HG03575 (cell line): ENCODE results near the gene HYAL2.
"Not testable (repeated sequence)": the region's sequence is repeated elsewhere in the genome, so short reads cannot be mapped to it uniquely, and the experiment has no call there.

Experiments used
- ATAC-seq: cut with Tn5 transposase; IDR thresholded peaks from one replicate; pipeline ENCODE4 v1.9.1; 2021; ENCODE audit not compliant: unreplicated experiment, insufficient number of reproducible peaks, low FRiP score; ENCODE audit errors: extremely low read depth

The HYAL2 gene

DNA sequence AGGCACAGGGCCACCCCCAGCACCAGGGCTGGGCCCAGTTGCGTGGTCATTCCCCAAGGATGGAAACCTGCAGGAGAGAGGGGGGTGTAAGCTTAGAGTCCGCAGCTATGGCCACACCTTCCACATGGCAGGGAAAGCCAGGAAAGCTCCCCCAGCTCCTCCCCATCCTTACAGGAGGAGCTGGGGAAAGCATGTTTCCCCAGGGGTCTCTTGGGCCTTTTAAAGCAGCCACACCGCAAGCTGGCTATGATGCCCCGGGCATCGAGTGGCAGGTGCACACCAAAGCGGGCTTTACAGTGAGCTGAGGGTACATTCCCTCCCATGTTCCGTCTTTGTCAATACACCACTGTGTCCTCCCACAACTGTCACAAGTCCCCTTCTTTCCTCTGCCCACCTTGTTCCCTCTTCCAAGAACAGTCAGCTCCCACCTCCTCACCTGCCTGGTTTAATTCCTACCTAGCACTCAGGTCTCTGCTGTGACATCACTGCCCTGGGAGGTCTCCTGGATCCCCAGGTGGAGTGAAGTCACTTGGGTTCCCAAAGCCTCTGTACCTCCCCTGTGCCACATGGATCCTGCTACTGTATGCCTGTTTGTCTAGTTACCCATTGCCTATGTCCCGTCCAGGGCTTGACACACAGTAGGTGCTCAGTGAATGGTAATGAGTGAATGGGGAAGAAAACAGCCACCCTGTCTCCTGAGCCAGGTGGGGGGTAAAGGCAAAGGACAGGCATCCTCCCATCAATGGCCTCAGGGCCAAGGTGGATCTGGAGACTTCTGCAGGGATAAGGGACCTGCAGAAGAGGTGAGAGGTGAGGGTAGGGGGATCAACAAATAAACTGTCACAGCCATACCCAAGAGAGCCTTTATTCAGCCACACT, 26.8 kb downstream of the HYAL2 start:
- no peak for ATAC-seq

DNA sequence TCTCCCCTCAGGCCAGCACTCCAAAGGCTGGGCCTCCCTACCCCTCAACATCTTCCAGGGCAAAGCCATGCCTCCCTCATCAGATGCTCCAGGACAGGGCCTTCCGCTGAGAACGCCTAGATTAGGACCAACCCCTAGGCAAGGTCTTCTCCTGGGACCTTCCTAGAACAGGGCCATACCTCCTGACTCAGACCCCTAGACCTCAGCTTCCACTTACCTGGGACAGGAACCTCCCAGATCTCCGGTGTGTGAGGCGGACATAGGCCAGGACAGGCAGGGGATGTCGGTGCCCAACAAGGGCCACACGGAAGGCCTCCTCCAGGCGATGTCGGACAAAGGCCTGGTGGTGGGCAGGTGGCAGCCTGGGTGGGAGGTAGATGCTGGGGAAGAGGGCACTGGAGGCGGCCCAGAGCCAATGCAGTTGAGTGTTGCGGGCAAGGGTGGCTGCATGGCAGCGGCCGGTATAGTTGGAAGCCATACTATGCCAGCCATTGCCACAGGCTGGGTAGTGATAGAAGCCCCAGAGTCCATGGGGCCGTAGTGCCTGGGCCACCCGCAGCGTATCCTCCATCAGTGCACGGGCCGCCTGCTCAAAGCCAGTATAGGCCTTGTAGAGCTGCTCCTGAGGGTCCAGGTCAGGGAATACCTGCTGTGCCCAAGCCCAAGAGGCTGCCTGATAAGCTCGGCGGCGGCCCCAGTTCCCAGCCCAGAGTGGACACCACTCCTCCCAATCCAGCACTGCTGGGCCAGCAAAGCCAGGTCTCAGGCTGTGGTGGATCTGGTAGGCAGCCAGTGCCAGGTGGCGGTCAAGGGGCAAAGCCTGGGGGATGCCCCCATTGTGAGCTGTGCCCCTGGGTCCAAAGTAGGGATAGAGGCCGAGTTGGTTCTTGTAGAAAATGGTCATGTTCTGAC, 27.8 kb downstream of the HYAL2 start:
- no peak for ATAC-seq

DNA sequence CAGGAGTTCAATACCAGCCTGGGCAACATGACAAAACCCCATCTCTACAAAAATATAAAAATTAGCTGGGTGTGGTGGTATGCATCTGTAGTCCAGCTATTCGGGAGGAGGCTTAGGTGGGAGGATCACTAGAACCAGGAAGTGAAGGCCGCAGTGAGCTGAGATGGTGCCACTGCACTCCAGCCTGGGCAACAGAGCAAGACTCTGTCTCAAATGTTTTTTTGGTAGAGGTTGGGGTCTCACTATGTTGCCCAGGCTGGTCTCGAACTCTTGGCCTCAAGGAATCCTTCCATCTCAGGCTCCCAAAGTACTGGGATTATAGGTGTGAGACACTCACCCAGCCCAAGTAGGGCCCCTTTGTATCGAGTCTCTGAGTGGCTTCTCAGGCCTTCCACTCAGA, 28.5 kb downstream of the HYAL2 start:
- no peak for ATAC-seq

DNA sequence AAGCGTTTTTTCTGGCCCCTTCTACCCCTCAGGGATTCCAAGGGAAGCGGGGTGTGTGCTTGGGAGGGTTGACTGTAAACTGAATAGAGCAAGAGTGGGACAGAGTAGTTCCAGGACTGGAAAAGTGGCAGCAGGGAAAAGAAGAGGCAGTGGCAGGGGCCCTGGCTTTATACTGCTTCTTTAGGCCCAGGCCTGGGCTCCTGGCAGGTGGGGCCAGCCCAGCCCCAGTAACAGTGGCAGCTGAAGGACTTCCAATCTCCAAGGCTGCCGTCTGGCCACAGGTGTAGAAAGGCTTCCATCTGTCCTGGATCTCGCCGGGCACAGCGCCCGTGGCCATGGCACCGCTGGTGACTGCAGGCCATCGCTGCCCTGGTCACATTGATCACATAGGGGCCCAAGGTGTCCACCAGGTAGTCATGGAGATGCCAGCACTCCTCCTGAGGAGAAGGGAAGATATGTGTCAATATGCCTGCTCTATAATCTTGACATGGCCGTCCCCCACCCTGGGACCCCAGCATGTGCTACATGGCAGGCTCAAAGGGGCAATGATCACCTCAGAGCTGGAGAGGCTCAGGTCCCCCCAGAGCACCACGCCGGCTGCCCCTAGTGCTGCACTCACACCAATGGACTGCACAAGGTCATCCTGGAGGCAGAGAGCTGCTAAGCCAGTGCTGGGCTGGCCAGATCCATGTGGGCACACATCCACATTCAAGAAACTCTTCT, 29.3 kb downstream of the HYAL2 start:
- no peak for ATAC-seq

DNA sequence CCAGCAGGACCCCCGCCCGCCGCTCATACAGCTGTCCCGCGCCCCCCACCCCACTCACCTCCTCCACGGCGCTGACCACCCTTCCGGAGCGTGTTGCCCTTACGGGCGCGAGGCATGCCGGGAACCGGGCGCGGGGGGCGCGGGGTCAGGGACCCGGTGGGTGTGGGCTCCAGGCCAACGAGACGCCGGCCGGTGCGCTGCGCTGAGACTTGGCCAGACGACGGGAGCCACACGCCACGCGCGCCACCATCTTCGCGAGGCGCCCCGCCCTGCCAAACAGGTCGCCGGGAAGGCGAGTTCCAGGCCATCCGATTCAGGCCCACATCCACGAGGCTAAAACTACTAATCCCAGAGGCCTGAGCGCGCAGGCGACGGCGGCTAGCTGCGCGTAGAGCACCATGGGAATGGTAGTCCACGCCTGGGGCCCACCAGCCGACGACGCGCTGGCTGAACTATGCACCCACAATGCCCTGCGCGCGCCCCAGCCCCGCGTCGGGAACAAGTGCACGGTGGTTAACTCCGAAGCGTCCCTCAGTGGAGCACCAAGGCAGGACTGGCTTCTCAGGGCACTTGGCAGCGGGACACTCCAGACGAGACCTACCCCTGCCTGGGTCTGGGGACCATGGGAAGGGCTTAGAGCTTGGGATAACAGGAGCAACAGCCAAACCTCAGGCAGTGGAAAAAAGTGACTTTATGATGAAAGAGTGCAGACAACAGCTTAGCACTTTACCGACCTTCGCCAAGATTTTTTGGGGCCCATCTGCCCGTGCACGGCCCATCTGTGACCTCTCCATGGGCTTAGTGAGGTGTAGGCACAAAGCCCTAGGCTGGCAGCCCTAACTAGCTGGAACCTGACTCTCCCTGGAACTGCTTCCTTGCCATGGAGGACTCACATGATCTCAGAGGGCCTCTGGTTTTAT, 30.1 kb downstream of the HYAL2 start, which contains the start of gene IFRD2:
Gene IFRD2, minus strand, starts transcription at position 271 of the 920 bp plus-strand sequence. Its CDS starts 155 bp downstream, at position 116.
- peak; percentile 58 for ATAC-seq

DNA sequence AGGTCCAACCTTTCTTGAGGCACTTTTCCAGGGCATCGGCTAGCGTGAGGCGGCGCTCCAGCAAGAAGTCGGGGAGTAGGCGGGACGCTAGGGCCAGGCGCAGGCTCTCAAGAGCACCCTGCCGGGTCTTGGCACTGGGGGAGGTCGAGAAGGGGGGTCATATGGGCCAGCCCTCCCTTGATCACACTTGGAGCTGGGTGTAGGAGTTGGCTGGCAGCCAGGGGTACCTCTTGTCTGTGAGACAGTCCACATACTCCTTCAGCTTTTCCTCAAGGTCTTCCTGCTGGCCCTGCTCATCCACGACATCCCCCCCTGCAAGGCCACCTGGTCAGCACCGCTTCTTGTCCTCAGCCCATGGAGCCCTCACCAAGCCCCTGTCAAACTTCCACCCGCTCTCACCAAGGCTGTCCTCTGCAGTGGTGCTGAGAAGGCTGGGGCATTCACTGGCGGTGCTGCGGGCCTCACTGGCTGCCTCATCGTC, 32.3 kb downstream of the HYAL2 start:
- no peak for ATAC-seq

DNA sequence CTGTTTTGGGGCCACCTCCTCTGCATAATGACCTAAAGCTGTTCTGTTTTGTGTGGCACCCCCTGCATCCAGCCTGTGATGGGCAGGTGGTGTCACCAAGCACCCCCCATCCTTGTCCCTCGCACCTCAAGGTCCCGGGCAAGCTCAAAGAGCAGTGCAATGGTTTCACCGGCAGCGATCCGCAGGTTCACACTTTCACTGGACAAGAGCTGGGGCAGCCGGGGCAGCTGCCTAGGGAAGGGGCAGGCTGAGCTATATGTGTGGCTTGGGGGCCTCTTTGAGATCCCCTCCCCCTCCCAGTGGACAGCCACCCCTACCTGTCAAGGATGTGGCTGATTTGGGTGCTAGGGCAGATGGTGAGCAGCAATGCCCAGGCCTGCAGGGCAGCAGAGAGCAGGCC, 33.4 kb downstream of the HYAL2 start:
- no peak for ATAC-seq

DNA sequence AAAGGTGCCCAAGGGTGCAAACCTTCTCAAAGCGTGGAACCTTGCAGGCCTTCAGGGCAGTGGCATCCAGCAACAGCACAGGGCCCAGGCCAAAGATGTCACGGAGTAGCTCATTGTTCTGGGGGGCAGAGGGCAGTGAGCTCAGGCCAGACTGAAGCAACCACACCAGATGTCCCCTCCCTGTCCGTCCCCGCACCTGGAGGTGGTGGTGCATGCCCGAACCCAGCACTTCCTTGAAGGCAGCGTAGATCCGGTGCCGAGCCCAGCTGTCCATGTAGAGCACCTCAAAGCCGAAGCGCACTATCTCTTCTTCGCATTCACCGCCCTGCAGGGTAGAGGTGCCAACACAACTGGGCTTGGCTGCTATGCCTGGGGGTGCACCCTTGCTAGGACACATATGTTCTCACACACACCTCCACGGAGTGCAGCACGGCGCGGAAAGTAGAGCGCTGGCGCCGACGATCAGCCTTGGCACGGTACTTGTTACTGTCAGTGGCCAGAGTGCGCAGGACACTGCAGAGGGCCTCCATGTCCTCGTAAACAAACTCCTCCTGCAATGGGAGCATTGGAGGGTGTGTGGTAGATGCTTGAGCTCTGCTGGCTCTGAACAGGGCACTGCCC, 34.0 kb downstream of the HYAL2 start:
- ATAC-seq: no peak

DNA sequence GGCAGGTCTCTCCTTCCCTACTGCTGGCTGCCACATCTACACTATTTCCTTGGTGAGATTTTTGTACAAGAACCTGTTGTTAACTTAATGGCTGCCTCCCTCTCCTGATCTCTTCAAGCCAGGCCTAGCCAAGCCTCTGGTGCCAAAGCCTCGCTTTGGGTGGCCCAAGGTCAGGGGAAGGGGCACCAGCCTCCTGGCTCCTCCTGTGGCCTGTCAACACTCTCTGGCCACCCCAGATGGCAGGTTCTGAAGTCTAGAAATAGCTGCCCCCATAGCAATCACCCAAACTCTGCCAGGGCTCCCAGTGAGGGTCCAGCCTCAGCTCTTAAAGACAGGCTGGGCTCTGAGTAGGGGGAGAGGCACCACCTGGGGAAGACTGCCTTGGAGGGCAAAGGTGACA, 35.3 kb downstream of the HYAL2 start:
- no peak for ATAC-seq

DNA sequence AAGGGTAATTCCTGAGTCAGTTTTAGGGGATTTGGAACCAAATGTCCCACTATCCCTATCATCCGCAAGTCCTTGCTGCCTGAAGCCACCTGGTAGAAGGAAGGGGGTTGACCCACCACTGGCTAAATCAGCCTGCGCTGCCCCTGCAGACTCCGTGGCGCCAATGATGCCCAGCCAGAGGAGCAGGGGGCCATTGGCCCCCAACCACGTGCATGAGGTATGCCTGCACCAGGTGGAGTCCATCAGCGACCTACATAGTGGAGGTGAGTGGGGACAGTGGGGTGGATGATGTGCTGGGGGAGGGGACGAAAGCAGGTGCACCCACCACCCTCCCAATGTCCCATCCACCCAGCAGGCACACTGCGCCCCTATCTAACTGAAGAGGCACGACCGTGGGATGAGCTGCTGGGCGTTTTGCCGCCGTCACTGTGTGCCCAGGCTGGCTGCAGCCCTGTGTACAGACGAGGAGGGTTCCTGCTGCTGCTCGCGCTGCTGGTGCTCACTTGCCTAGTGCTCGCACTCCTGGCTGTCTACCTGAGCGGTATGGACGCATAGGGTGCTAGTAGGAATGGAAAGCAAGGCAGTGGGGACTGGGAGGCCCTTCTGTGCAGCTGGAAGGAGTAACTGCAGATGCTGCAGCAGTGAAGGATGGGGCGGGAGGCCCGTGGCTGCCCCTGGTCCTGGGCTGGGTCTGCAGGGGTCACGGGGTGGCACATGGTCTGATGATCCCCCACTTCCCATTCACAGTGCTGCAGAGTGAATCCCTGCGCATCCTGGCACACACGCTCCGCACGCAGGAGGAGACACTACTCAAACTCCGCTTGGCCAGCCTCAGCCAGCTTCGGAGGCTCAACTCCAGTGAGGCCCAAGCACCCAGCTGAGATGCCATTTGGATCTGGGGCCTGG, 36.0 kb downstream of the HYAL2 start:
- no peak for ATAC-seq

DNA sequence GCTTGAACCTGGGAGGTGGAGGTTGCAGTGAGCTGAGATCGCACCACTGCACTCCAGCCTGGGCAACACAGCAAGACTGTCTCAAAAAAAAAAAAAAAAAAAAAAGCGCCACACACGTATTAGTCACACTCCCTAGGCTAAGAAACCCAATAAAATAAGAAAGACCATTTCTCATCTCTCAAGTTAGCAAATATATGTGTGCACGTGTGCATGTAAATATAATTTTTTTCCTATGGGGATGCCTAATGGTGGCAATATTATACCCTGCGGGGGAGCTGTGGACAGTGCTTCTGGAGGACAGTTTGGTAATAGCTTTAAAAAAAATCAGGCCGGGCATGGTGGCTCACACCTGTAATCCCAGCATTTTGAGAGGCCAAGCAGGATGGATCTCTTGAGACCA, 38.4 kb downstream of the HYAL2 start:
- ATAC-seq: not testable (repeated sequence)

DNA sequence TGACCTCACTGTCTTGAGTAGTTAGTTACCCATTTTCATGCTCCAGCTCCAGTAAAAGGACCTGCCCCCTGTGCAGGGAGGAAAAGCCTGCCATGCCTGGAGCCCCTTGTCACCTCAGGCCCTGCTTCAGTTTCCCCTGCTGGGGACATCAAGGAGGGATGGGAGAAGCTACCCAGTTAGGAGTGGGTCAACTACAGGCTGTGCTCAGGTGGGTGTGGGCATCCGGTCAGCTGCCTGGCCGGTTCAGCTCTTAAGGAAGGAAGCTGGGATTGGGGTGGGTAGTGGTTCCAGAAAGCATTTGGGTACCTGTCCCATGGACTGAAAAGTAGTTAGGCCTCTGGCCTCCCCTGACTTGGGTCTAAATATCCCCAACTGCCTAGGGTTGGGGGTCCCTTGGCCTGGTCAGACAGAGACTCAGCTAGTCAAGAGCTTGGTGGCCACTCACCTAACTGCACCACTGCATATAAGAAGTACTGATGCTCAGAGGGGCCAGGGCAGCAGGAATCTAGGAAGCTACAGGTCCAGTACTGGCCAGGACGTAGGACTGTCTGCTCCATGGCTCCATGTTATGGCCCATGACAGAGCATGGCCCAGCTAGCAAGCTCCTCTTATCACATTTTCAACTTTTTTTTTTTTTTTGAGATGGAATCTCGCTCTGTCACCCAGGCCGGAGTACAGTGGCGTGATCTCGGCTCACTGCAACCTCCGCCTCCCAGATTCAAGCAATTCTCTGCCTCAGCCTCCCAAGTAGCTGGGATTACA, 43.1 kb downstream of the HYAL2 start:
- ATAC-seq: no peak

DNA sequence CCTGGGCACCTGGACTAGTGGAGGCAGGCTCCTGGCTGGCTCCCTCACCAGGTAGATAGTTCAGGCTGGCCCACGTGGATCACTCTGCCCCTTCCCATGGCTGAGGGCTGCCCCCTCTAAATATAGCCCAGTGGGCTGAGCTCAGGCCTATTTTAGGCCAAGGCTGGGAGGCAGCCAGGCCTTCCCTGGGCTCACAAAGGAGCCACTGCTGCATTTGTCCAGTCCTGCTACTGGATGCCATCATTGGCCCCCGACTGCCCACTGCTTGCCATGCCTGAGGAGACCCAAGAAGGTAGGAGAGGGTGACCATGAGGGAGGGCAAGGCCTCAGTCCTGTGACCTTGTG, 43.7 kb downstream of the HYAL2 start, which contains the start of gene LSMEM2:
Gene LSMEM2, plus strand, starts transcription at position 208 of the 345 bp plus-strand sequence. Its CDS starts 27 bp downstream, at position 235.
- ATAC-seq: no peak

DNA sequence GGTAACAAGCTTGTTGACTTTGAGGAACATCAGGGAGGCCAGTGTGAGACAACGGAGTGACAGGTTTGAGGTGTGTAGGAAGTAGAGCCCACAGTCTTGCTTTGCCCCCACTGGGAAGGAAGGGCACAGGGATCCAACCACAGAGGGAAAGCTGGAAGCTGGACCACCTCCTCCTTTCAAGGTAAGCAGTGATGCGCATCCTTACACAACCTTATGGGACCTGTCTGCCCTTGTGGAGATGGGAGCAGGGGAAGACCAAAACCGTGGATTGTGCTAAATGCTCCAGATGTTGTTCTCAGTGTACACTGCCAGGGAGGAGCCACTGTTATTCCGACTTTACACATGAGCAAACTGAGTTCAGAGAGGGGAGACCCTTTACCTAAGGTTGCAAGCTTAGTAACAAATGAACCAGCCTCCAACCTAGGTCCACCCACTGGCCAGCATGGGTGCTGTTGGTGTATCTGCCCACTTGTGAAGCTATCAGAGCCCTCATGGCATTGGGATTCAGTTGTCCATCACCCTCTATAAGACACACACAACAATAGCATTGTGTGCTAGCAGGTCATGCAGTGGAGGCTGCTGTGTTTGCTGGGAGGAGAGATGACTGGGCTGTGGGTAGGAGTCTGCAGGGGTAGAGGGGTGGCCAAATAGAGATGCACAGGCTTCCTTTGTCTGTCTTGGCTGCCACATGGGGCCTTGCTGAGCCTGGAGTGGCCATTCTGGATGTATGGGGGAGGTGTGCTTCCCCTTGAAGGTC, 44.2 kb downstream of the HYAL2 start:
- ATAC-seq: no peak

DNA sequence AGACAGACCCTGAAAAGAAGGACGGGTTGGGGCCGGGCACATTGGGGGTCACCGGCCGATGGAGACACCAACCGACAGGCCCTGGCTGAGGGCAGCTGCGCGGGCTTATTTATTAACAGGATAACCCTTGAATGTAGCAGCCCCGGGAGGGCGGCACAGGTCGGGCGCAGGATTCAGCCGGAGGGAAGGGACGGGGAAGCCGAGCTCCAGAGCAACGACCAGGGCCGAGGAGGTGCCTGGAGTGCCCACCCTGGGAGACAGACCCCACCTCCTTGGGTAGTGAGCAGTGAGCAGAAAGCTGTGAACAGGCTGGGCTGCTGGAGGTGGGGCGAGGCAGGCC, 45.8 kb downstream of the HYAL2 start:
- no peak for ATAC-seq
